Small intestine (tissue), 7 donors: ENCODE data around the gene BZW2. TPM values are rescaled to one million over a fixed set of nuclear protein-coding genes. Genes with fewer than 3 reads are reported as not detected.

ENCODE experiments used
- DNase-seq, 2 donors: peaks; one replicate each; pipeline versions ENCODE4 v3.0.0 to v3.0.0-alpha.2; 2013
- FAIRE-seq: peaks from 2 replicates; lab custom pipeline; 2012; peaks lifted over from hg19 to GRCh38; lab: Jason Lieb, UNC
- H3K27ac ChIP-seq, 3 donors: one replicate each; pipeline ENCODE4 v1.5.1; 2013; ENCODE audit warnings: low read length in 2 of 3, mild to moderate bottlenecking in 2 of 3, control low read depth in 1 of 3, inconsistent platforms in 1 of 3, low read depth in 1 of 3, moderate library complexity in 1 of 3
- H3K27me3 ChIP-seq, 3 donors: one replicate each; pipeline ENCODE4 v1.6.1; 2013; ENCODE audit warnings: low read length in 3 of 3, inconsistent platforms in 1 of 3; ENCODE audit not compliant: control insufficient read depth in 3 of 3, insufficient read depth in 3 of 3
- H3K36me3 ChIP-seq, 3 donors: one replicate each; pipeline ENCODE4 v1.6.1; 2013; ENCODE audit warnings: low read length in 3 of 3, inconsistent platforms in 1 of 3, low read depth in 1 of 3, mild to moderate bottlenecking in 1 of 3, moderate library complexity in 1 of 3; ENCODE audit not compliant: control insufficient read depth in 3 of 3, insufficient read depth in 2 of 3
- H3K4me1 ChIP-seq, 3 donors: one replicate each; pipeline ENCODE4 v1.6.1; 2013; ENCODE audit warnings: low read length in 2 of 3, inconsistent platforms in 1 of 3, low read depth in 1 of 3, mild to moderate bottlenecking in 1 of 3, moderate library complexity in 1 of 3; ENCODE audit not compliant: control insufficient read depth in 3 of 3, insufficient read depth in 2 of 3
- H3K4me3 ChIP-seq, 3 donors: one replicate each; pipeline ENCODE4 v1.5.1; 2013; ENCODE audit warnings: low read length in 3 of 3, control low read depth in 1 of 3, inconsistent platforms in 1 of 3, low read depth in 1 of 3, mild to moderate bottlenecking in 1 of 3, moderate library complexity in 1 of 3
- H3K9me3 ChIP-seq, 2 donors: one replicate each; pipeline ENCODE4 v1.6.1; 2013; ENCODE audit warnings: low read depth in 1 of 2, low read length in 1 of 2; ENCODE audit not compliant: control insufficient read depth in 2 of 2, insufficient read depth in 1 of 2
- WGBS, 3 donors: extraction: QIAGEN DNeasy Blood & Tissue Kit; methylation state at CpG; one replicate each; pipeline ENCODE4 v1.1.7; 2013; 5-methylcytosine and 5-hydroxymethylcytosine counted together
- polyA plus RNA-seq, 4 donors: library from polyadenylated mRNA; stranded (reverse) in 3 of 4; unstranded in 1 of 4; fragments of 200-250 nt in 3 of 4; fragments of 120-200 nt in 1 of 4; gene quantifications; one replicate each; pipeline versions ENCODE4 v1.2.1 to v1.2.3, GENCODE V29; 2013
- donor health status: healthy with polysubstance abuse.
- donor health status: control.
- donor health status: control.
- donor health status: Bipolar disorder and iron deficiency.
- donor health status: healthy.

The BZW2 gene
- polyA plus RNA-seq, 4 donors = 21.9 to 68.1 (median 45.6) TPM

DNA sequence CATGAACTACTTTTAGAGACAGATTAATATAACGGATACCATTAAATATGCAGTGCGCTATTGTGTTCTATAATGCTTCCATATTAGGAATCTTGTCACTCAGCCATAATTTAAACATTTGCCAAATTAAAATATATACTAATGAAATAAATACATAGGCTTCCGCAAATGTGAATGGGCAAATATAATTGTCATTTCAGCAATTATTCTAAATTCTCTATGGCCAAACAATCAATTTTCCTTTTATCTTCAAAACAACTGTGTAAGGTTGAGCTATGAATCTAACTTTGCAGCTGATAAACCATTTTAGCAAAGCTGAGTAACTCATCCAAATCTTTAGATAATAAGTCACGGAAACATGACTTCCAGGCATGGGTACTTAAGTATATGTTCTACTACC lies 86.8 kb downstream of the BZW2 start:
- FAIRE-seq = no peak

DNA sequence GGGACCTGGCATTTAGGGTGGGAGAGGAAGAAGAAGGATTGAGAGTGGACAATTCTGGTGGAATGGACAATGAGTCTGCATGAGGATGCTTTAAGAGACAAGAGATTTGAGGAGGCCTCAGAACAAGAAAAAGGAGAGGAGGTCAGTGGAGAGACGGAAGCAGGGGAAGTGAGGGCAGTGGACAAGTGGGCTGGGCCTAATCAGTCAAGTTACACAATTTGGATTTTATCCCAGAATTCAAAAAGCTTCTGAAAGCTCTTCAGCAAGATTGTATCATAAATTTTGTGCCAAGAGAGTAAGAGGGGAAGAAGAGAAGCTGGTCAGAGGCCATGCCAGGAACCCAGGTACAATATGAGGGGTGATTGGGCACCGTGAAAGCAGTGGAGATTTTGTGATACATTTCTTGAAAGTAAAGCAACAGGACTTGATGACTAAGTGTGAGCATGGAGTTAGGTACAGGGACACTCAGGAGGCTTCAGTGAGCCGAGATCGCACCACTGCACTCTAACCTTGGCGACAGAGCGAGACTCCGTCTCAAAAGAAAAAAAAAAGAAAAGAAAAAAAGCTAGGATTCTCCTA lies 88.3 kb downstream of the BZW2 start:
- H3K4me3 ChIP-seq = no peak overlapping the region
- FAIRE-seq (no peak), DNase-seq (no peak)
- no peaks in the 10 kb centered on the region for H3K36me3 ChIP-seq
- no peaks in the 10 kb centered on the region for H3K27me3 ChIP-seq
- no peak overlapping the region for H3K27ac ChIP-seq
- H3K4me1 ChIP-seq = peaks cover 0 to 8% (median 0%) of the 10 kb centered on the region in 3 donors
- no peaks in the 10 kb centered on the region for H3K9me3 ChIP-seq
- 91 to 96% (median 95%) methylated on average over 7 of the region's 7 CpGs for WGBS, 3 donors

More for the DNA sequence above, 86.8 kb downstream of the BZW2 start:
- H3K27ac ChIP-seq = no peak overlapping the region
- DNase-seq = no peak
- no peaks in the 10 kb centered on the region for H3K27me3 ChIP-seq
- no peak overlapping the region for H3K4me3 ChIP-seq
- 96 to 99% (median 97%) methylated on average over 4 of the region's 4 CpGs for WGBS, 3 donors
- no peaks in the 10 kb centered on the region for H3K36me3 ChIP-seq
- H3K4me1 ChIP-seq = peaks cover 0 to 1% (median 0%) of the 10 kb centered on the region in 3 donors
- no peaks in the 10 kb centered on the region for H3K9me3 ChIP-seq

DNA sequence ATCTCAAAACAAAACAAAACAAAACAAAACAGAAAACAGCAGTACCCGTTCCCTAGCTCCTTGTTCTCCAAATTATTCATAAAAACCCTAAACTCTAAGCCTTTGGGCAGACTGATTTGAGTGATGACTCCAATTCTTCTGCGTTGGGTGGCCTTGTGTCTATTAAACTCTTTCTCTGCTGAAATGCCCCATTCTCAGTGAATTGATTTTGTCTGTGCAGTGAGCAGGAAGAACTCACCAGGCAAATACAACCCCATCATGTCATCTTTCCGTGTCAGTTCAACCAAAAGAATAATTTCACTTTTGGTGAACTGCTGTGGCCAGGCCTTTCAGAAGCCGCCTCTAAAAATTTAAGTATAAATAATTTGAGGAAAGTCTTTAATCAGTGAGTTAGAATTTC lies 89.0 kb downstream of the BZW2 start:
- no peak for FAIRE-seq
- DNase-seq = no peak
- Histone ChIP-seq H3K4me1 (peaks cover 0 to 14% (median 0%) of the 10 kb centered on the region in 3 donors), H3K27ac (no peak overlapping the region), H3K4me3 (no peak overlapping the region), H3K9me3 (no peaks in the 10 kb centered on the region), H3K27me3 (no peaks in the 10 kb centered on the region), H3K36me3 (no peaks in the 10 kb centered on the region)
- 82 to 87% (median 86%) methylated on average over 4 of the region's 4 CpGs for WGBS, 3 donors

DNA sequence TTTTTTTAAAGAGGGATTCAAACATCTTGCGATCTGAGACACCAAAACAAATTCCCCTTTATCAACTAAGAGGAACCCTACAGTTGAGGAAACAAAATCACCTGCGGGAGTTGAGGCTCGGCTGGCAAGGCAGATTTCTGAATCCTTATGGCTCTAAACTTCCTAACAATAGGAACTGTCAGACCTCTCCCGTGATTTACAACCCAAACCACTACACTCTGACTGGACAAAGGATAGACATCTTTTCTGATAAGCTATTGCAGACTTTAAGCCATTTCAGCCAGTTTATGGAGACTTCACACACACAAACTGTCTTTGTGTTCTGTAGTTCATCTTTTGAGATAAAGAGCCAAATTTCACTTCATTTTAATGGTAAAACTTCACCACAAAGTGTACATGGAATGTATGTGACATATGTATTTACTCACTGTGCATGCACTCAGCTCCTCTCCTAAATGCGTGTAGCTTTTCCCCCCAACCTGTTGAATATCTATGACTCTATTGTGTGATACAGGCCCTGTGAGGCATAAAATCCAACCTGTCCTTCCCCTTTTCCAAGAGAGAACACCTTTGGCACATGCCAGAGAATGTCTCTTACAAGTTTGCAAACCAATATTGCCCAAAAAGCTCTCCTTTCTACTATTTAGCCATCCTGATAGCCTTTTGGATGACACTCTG lies 92.2 kb downstream of the BZW2 start:
- peaks cover 0 to 23% (median 0%) of the 10 kb centered on the region in 3 donors for H3K4me1 ChIP-seq
- H3K27ac ChIP-seq = no peak overlapping the region
- DNase-seq (no peak), FAIRE-seq (no peak)
- no peaks in the 10 kb centered on the region for H3K9me3 ChIP-seq
- 93% methylated on average over 5 of the region's 5 CpGs for WGBS, 3 donors
- no peaks in the 10 kb centered on the region for H3K36me3 ChIP-seq
- no peak overlapping the region for H3K4me3 ChIP-seq
- H3K27me3 ChIP-seq = no peaks in the 10 kb centered on the region

DNA sequence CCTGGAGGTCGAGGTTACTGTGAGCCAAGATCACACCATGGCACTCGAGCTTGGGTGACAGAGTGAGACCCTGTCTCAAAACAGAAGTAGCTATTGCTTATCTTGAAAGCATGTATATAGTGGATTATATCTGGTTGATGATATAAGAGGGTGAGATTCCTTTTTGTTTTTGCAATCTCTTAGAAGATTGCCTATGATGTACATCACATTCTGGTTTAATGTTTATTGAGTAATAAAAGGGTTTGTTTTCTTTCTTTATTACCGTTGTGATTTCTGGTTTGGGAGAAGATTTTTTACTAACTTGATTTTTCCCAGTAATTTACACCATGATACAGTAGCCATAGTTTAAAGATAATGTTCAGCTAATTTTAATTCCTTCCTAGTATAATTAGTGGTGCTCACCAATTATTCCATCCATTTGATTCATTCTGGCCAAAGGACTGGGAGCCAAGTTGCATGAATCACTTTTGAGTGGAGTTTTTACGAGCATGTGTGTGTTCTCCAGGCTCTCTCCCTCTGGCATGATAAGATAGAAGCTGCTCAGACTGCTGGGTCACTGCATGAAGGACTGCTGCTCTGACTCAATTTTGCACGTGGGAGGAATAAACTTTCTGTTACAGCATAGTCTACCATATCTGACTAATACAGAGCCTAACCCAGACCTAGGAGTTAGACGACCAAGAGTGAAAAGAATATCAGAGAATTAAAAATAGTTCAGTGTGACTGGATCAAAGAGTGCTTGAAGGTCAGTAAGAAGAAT lies 94.1 kb downstream of the BZW2 start:
- H3K27me3 ChIP-seq = no peaks in the 10 kb centered on the region
- 26 to 41% (median 27%) methylated on average over 6 of the region's 6 CpGs for WGBS, 3 donors
- DNase-seq = peak; percentile 48 to 75
- no peak overlapping the region for H3K4me3 ChIP-seq
- no peaks in the 10 kb centered on the region for H3K9me3 ChIP-seq
- no peak for FAIRE-seq
- no peaks in the 10 kb centered on the region for H3K36me3 ChIP-seq
- peak overlapping the region in 1 of 3 donors; percentile 76 for H3K27ac ChIP-seq
- H3K4me1 ChIP-seq = peaks cover 0 to 23% (median 0%) of the 10 kb centered on the region in 3 donors

DNA sequence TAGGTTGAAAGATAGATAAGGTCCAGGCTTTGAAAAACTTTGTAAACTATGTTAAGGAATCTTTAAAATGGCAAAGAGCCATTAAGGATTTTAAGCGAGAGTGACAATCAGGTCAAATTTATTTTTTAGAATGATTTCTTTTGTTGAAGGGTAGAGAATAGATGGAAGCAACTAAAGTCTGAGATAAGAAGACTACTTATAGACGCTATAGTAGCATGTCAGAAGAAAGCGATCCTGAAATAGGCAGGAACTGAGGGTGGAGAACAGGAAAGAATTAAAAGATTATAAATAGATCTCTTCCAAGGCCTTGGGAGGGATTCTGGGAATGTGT lies 94.6 kb downstream of the BZW2 start:
- Histone ChIP-seq H3K27me3 (no peaks in the 10 kb centered on the region), H3K27ac (peak overlapping the region in 1 of 3 donors; percentile 76), H3K4me3 (no peak overlapping the region), H3K36me3 (no peaks in the 10 kb centered on the region), H3K4me1 (peaks cover 0 to 23% (median 0%) of the 10 kb centered on the region in 3 donors), H3K9me3 (no peaks in the 10 kb centered on the region)
- 81 to 87% (median 86%) methylated on average over 3 of the region's 3 CpGs for WGBS, 3 donors
- FAIRE-seq = no peak
- no peak for DNase-seq

DNA sequence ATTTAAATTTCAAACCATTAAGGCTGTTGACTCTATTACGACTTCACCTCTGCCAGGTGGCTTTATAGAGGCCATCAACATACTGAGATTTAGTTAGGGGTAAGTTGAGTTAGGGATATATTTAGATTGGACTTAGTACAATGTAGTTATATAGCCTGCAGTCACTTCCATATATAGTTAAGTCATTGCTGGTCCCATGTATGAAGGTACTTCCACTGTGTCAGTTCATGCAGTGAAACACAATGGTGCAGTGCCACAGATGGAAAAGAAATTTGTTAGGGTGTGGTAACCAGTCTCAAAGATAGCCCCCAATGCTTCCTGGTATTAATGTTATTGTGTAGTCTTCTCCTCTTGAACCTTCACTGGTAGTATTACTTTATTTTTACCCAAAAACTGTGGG lies 95.0 kb downstream of the BZW2 start:
- H3K27ac ChIP-seq = peak overlapping the region in 1 of 3 donors; percentile 76
- H3K9me3 ChIP-seq = no peaks in the 10 kb centered on the region
- WGBS, 3 donors = 93 to 96% (median 93%) methylated on average over 1 of the region's 1 CpG
- DNase-seq (no peak), FAIRE-seq (no peak)
- H3K27me3 ChIP-seq = no peaks in the 10 kb centered on the region
- H3K4me3 ChIP-seq = no peak overlapping the region
- peaks cover 0 to 23% (median 0%) of the 10 kb centered on the region in 3 donors for H3K4me1 ChIP-seq
- H3K36me3 ChIP-seq = no peaks in the 10 kb centered on the region

DNA sequence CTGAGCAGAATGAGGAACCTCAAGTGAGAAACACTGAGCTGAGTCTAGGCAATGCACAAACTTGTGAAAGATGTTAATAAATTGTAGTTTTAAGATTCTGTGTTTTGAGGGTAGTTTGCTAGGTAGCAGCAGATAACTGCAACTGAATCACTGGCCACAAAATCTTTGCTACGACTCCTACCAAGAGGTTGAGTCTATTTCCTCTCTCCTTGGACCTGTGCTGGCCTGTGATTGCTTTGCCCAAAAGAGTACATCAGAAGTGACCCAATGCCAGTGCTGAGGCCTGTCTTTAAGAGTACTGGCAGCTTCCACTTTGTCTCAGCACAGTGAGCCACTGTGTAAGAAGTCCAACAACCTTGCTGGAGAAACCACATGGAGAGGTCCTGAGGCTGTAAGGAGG lies 95.7 kb downstream of the BZW2 start:
- H3K27ac ChIP-seq = no peak overlapping the region
- FAIRE-seq (no peak), DNase-seq (no peak)
- H3K36me3 ChIP-seq = no peaks in the 10 kb centered on the region
- 89 to 93% (median 93%) methylated on average over 1 of the region's 1 CpG for WGBS, 3 donors
- no peaks in the 10 kb centered on the region for H3K9me3 ChIP-seq
- H3K4me1 ChIP-seq = peaks cover 0 to 23% (median 0%) of the 10 kb centered on the region in 3 donors
- H3K27me3 ChIP-seq = no peaks in the 10 kb centered on the region
- no peak overlapping the region for H3K4me3 ChIP-seq
